HG03103 (cell line): ENCODE data around the gene CXCR6.
A peak's percentile ranks its signal among the peaks of the same experiment; 100 is the strongest.

Experiments used
- ATAC-seq: cut with Tn5 transposase; IDR thresholded peaks from one replicate; pipeline ENCODE4 v1.9.1; 2021; ENCODE audit warnings: low read depth; ENCODE audit not compliant: unreplicated experiment

Gene CXCR6

GRCh38 chr3:45946307-45946706, 3.0 kb downstream of the CXCR6 start:
- ATAC-seq = no peak

GRCh38 chr3:45946875-45947274, 3.6 kb downstream of the CXCR6 start:
- ATAC-seq = no peak

- no peak for ATAC-seq
These were observed 4.1 kb downstream of the CXCR6 start for GRCh38 chr3:45947361-45947760.

GRCh38 chr3:45948311-45948781, 5.1 kb downstream of the CXCR6 start:
- no peak for ATAC-seq

- no peak for ATAC-seq
These were observed 5.6 kb downstream of the CXCR6 start for GRCh38 chr3:45948881-45949280.

- no peak for ATAC-seq
These were observed 6.2 kb downstream of the CXCR6 start for GRCh38 chr3:45949432-45949831.

- ATAC-seq = no peak
These were observed 6.9 kb downstream of the CXCR6 start for GRCh38 chr3:45950131-45950530.

GRCh38 chr3:45950686-45951600, 7.7 kb downstream of the CXCR6 start:
- ATAC-seq = no peak

- no peak for ATAC-seq
These were observed 8.7 kb downstream of the CXCR6 start for GRCh38 chr3:45951946-45952345.

GRCh38 chr3:45952456-45952855, 9.2 kb downstream of the CXCR6 start:
- ATAC-seq = no peak

- no peak for ATAC-seq
These were observed 10.3 kb downstream of the CXCR6 start for GRCh38 chr3:45953536-45953935.

- no peak for ATAC-seq
These were observed 11.0 kb downstream of the CXCR6 start for GRCh38 chr3:45954306-45954705.

- no peak for ATAC-seq
These were observed 11.9 kb downstream of the CXCR6 start for GRCh38 chr3:45955017-45955647.

GRCh38 chr3:45955706-45956105, 12.4 kb downstream of the CXCR6 start:
- no peak for ATAC-seq

- no peak for ATAC-seq
These were observed 14.3 kb downstream of the CXCR6 start for GRCh38 chr3:45957586-45957985.

- ATAC-seq = no peak
These were observed 15.1 kb downstream of the CXCR6 start for GRCh38 chr3:45958321-45958791.

- ATAC-seq = no peak
These were observed 15.9 kb downstream of the CXCR6 start for GRCh38 chr3:45959201-45959600.

GRCh38 chr3:45960289-45960688, 17.0 kb downstream of the CXCR6 start:
- no peak for ATAC-seq

GRCh38 chr3:45962033-45962432, 18.8 kb downstream of the CXCR6 start:
- peak; percentile 50 for ATAC-seq

GRCh38 chr3:45964139-45964538, 20.9 kb downstream of the CXCR6 start:
- no peak for ATAC-seq

- ATAC-seq = no peak
These were observed 22.0 kb downstream of the CXCR6 start for GRCh38 chr3:45965253-45965652.

GRCh38 chr3:45965653-45966052, 22.4 kb downstream of the CXCR6 start:
- no peak for ATAC-seq
